Measurements from ENCODE around the gene TDG. TPM values are rescaled to one million over a fixed set of nuclear protein-coding genes. Genes with fewer than 3 reads are reported as not detected.
"Not testable (repeated sequence)": the region's sequence is repeated elsewhere in the genome, so short reads cannot be mapped to it uniquely, and the experiment has no call there.

The TDG gene
- total RNA-seq, 2 donors from 2014 or later = 53.4 to 58.1 TPM

DNA sequence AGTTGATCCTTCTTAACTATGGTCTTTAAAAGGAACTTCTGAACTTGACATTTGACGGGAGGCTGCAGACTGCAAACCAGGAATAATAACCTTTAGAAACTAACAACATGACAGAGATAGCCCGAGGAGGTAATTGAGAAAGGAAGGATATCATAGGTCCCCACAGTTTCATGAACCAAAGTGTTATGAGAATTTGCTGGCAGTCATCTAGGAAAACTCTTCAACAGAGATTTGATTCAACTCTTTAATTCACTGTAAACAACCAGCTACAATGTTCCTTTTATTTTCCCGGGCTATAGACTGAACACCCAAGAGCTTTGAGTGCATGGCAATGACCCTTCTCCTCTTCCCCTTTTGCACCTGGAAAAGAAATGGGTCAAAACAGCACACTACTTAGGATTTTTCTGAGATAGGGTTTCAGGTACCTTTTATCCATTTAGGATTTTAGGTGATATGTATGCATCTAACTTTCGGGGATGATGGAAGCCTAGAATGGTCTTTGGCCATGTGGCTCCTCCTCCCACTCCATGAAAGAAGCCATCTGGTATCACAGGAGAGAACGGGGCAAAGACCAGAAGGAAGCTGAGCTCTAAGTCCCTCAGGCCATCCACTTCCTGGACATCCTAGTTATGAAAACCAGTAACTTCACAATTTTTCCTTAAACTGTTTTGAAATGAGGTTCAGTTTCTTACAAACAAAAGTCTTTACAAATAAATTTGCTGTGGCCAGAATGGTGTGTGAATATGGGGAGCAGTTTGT is 61.3 kb downstream of the TDG start:
- H3K4me3 ChIP-seq (ENCODE audit: low read length) = no peak overlapping the region
- Mint-ChIP-seq H3K4me3 (no peak overlapping the region), H3K27me3 (ENCODE audit: insufficient read depth) (peaks cover under 1% of the 10 kb centered on the region), H3K36me3 (ENCODE audit: low read depth) (no peaks in the 10 kb centered on the region), H3K27ac (no peak overlapping the region), H3K9me3 (peaks cover 14% of the 10 kb centered on the region), H3K4me1 (no peaks in the 10 kb centered on the region)
- peaks cover 12% of the 10 kb centered on the region for H3K9me3 ChIP-seq (ENCODE audit: control insufficient read depth, low read length)
- no peaks in the 10 kb centered on the region for H3K36me3 ChIP-seq (ENCODE audit: control insufficient read depth, insufficient read depth, low read length)
- H3K4me1 ChIP-seq (ENCODE audit: control insufficient read depth, insufficient read depth, low read length) = no peaks in the 10 kb centered on the region
- 78 to 88% methylated on average over 2 to 5 of the region's 5 CpGs for WGBS, 2 experiments (ENCODE audit: insufficient coverage in 1 of 2, insufficient read length in 1 of 2)
- TF ChIP-seq, protein P1, sequence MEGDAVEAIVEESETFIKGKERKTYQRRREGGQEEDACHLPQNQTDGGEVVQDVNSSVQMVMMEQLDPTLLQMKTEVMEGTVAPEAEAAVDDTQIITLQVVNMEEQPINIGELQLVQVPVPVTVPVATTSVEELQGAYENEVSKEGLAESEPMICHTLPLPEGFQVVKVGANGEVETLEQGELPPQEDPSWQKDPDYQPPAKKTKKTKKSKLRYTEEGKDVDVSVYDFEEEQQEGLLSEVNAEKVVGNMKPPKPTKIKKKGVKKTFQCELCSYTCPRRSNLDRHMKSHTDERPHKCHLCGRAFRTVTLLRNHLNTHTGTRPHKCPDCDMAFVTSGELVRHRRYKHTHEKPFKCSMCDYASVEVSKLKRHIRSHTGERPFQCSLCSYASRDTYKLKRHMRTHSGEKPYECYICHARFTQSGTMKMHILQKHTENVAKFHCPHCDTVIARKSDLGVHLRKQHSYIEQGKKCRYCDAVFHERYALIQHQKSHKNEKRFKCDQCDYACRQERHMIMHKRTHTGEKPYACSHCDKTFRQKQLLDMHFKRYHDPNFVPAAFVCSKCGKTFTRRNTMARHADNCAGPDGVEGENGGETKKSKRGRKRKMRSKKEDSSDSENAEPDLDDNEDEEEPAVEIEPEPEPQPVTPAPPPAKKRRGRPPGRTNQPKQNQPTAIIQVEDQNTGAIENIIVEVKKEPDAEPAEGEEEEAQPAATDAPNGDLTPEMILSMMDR (conservative IDR thresholded peaks at IDR 0.05) = no peak
- H3K27ac ChIP-seq (ENCODE audit: low read depth, low read length) = no peak overlapping the region
- DNase-seq = no peak
- no peaks in the 10 kb centered on the region for H3K27me3 ChIP-seq (ENCODE audit: control insufficient read depth, insufficient read depth, low read length, poor library complexity, severe bottlenecking)
- no peak overlapping the region for H3K9ac ChIP-seq (ENCODE audit: extremely low read depth, low read length, poor library complexity, severe bottlenecking)

DNA sequence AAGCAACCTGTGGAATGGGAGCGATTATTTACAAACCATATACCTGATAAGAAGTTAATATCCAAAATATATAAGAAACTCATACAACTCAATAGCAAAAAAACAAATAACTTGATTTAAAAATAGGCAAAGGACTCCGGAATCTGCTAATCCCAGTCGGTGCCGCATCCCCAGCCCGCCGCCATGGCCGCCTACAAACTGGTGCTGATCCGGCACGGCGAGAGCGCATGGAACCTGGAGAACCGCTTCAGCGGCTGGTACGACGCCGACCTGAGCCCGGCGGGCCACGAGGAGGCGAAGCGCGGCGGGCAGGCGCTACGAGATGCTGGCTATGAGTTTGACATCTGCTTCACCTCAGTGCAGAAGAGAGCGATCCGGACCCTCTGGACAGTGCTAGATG is 64.9 kb downstream of the TDG start:
- not testable (repeated sequence) for H3K27me3 Mint-ChIP-seq (ENCODE audit: insufficient read depth); H3K4me1 ChIP-seq (ENCODE audit: control insufficient read depth, insufficient read depth, low read length); DNase-seq; H3K9ac ChIP-seq (ENCODE audit: extremely low read depth, low read length, poor library complexity, severe bottlenecking); H3K36me3 Mint-ChIP-seq (ENCODE audit: low read depth); H3K9me3 ChIP-seq (ENCODE audit: control insufficient read depth, low read length); H3K27me3 ChIP-seq (ENCODE audit: control insufficient read depth, insufficient read depth, low read length, poor library complexity, severe bottlenecking); H3K27ac Mint-ChIP-seq; H3K9me3 Mint-ChIP-seq; H3K36me3 ChIP-seq (ENCODE audit: control insufficient read depth, insufficient read depth, low read length); H3K4me3 Mint-ChIP-seq; H3K4me1 Mint-ChIP-seq; H3K4me3 ChIP-seq (ENCODE audit: low read length); H3K27ac ChIP-seq (ENCODE audit: low read depth, low read length)
- WGBS, 2 experiments (ENCODE audit: insufficient coverage in 1 of 2, insufficient read length in 1 of 2) = 100% methylated on average over 4 of the region's 27 CpGs; no CpG with 5 or more reads in 1 of the 2 experiments

DNA sequence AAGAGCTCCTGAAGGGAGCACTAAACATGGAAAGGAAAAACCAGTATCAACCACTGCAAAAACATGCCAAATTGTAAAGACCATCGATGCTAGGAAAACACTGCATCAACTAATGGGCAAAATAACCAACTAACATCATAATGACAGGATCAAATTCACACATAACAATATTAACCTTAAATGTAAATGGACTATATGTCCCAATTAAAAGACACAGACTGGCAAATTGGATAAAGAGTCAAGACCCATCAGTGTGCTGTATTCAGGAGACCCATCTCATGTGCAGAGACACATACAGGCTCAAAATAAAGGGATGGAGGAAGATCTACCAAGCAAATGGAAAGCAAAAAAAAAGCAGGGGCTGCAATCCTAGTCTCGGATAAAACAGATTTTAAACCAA is 70.5 kb downstream of the TDG start:
- WGBS, 2 experiments (ENCODE audit: insufficient coverage in 1 of 2, insufficient read length in 1 of 2) = 86% methylated on average over 2 of the region's 2 CpGs; no CpG with 5 or more reads in 1 of the 2 experiments
- H3K4me1 Mint-ChIP-seq; H3K4me3 ChIP-seq (ENCODE audit: low read length); H3K9me3 Mint-ChIP-seq; DNase-seq; H3K4me3 Mint-ChIP-seq; H3K27me3 ChIP-seq (ENCODE audit: control insufficient read depth, insufficient read depth, low read length, poor library complexity, severe bottlenecking); H3K27ac Mint-ChIP-seq; H3K4me1 ChIP-seq (ENCODE audit: control insufficient read depth, insufficient read depth, low read length); H3K36me3 ChIP-seq (ENCODE audit: control insufficient read depth, insufficient read depth, low read length); H3K36me3 Mint-ChIP-seq (ENCODE audit: low read depth); H3K27ac ChIP-seq (ENCODE audit: low read depth, low read length); H3K9me3 ChIP-seq (ENCODE audit: control insufficient read depth, low read length); H3K9ac ChIP-seq (ENCODE audit: extremely low read depth, low read length, poor library complexity, severe bottlenecking): not testable (repeated sequence)
- H3K27me3 Mint-ChIP-seq (ENCODE audit: insufficient read depth) = peaks cover 30% of the 10 kb centered on the region

Other genes starting within 250 kb of the TDG start
- gene NT5DC3, start 124.6 kb upstream of the TDG start, total RNA-seq = 10 to 100 TPM; 24.2 to 28.3 TPM
- 1,000 to 10,000 TPM; 1,047 to 1,509 TPM for gene HSP90B1, start 35.5 kb upstream of the TDG start, total RNA-seq
- gene GLT8D2, start 84.3 kb downstream of the TDG start, total RNA-seq = 1 to 10 TPM in 1 of 2 donors, under 1 TPM in 1; 0.69 to 1.3 TPM
- gene HCFC2, start 98.7 kb downstream of the TDG start, total RNA-seq = 1 to 10 TPM; 2.2 to 3.4 TPM
- 10 to 100 TPM; 31.2 to 36.3 TPM for gene NFYB, start 172.3 kb downstream of the TDG start, total RNA-seq
- 100 to 1,000 TPM in 1 of 2 donors, 10 to 100 TPM in 1; 83.4 to 144 TPM for gene TXNRD1, start 249.9 kb downstream of the TDG start, total RNA-seq